ENCODE results near the gene FGD2. TPM values are rescaled to one million over a fixed set of nuclear protein-coding genes. Genes with fewer than 3 reads are reported as not detected.

The FGD2 gene
- total and polyA plus RNA-seq, 9 of the 15 experiments (the other 6 are each of a cell fraction or from before 2014, with no cell fraction given) = 0.09 TPM; not detected in 8

- no TSS peak for BruUV-seq (replicated peaks)
- CTCF ChIA-PET (ENCODE audit: low intra/inter-chr PET ratio) = no interaction called here
- DNase-seq (ENCODE audit: extremely low read depth in 1 of 4, low spot score in 3 of 4) (peak; percentile 42 to 90 (median 84)), FAIRE-seq (no peak), ATAC-seq (peak; percentile 76)
- POLR2A ChIA-PET = interaction anchor here (0.7 to 1.5 kb wide), 3 partner anchors 10 to 97 kb away, joined by 3 read pairs; no protein-coding TSS in a partner anchor
- H3K9me1 ChIP-seq (ENCODE audit: control insufficient read depth, insufficient read depth, low read length) = no peaks in the 10 kb centered on the region
- 59% methylated on average over 35 of the region's 44 CpGs for WGBS (ENCODE audit: insufficient coverage, low coverage, missing lambda C conversion rate)
- H4K20me1 ChIP-seq (replicated peaks; ENCODE audit: control insufficient read depth, insufficient read depth, low read length) = peaks cover 38% of the 10 kb centered on the region
- intact Hi-C loops (cut with micrococcal nuclease) (no loop called here), in situ Hi-C loops (cut with MboI) (no loop called here)
- no peaks in the 10 kb centered on the region for H3K9me3 ChIP-seq (replicated peaks; ENCODE audit: control insufficient read depth, insufficient read depth, low read depth, low read length)
- H3K27me3 ChIP-seq (ENCODE audit: control insufficient read depth in 2 of 2, insufficient read depth in 2 of 2, low read length in 2 of 2) = peaks cover 13 to 47% of the 10 kb centered on the region in 2 experiments; a peak in 4 of 5 replicates
- no peaks in the 10 kb centered on the region for H3K36me3 ChIP-seq (ENCODE audit: control insufficient read depth, insufficient read depth, low read length)
- H3K27ac ChIP-seq (ENCODE audit: extremely low read depth, low read depth, low read length) = no peak overlapping the region
- no peaks in the 10 kb centered on the region for H3K79me2 ChIP-seq (ENCODE audit: control insufficient read depth, insufficient read depth, low read length)
- peaks cover 29 to 57% of the 10 kb centered on the region in 2 experiments; a peak in 4 of 5 replicates for H3K4me1 ChIP-seq (replicated peaks in 1 of 2; ENCODE audit: control insufficient read depth in 2 of 2, insufficient read depth in 2 of 2, low read length in 2 of 2)
- H3K4me2 ChIP-seq (ENCODE audit: insufficient read depth, low read length) = no peak overlapping the region
- no peak overlapping the region for H2AFZ ChIP-seq (ENCODE audit: low read depth, low read length)
- H3K4me3 ChIP-seq = no peak overlapping the region
- peak overlapping the region in 1 of 2 experiments; percentile 39; a peak in 1 of 4 replicates for H3K9ac ChIP-seq (ENCODE audit: insufficient read depth in 1 of 2, low read depth in 2 of 2, low read length in 2 of 2)
- TF ChIP-seq ZBTB33 (CRISPR knock-in tag; IDR thresholded peaks at IDR 0.05) (peak; percentile 94), ZNF282 (CRISPR knock-in tag; IDR thresholded peaks at IDR 0.05) (peak; percentile 60; the same call in 1 of the 2 replicates), MLX (CRISPR knock-in tag; conservative IDR thresholded peaks at IDR 0.05) (0 out of 4 replicates have a peak, but pooled peaks of 1 of the 2 experiments have one; percentile 22), STAG1 (CRISPR knock-in tag; IDR thresholded peaks at IDR 0.05; ENCODE audit: borderline replicate concordance) (0 out of 2 replicates have a peak, but pooled peaks have one; percentile 8), NFXL1 (CRISPR knock-in tag; IDR thresholded peaks at IDR 0.05) (no peak), RAD51 (IDR thresholded peaks at IDR 0.05; ENCODE audit: borderline replicate concordance, low read depth) (no peak; the same call in 1 of the 2 replicates), BRCA1 (IDR thresholded peaks at IDR 0.05) (no peak), BRCA1 (CRISPR knock-in tag; IDR thresholded peaks at IDR 0.05) (0 out of 2 replicates have a peak, but pooled peaks have one; percentile 74), ZNF639 (CRISPR knock-in tag; conservative IDR thresholded peaks at IDR 0.05 in 1 of 2, IDR thresholded peaks at IDR 0.05 in 1 of 2) (no peak), MEIS2 (IDR thresholded peaks at IDR 0.05; ENCODE audit: partially characterized antibody) (no peak), BHLHE40 (IDR thresholded peaks at IDR 0.05; ENCODE audit: low read length) (peak; percentile 42; the same call in 1 of the 2 replicates), USF1 (CRISPR knock-in tag; IDR thresholded peaks at IDR 0.05) (peak; percentile 48; the same call in 1 of the 2 replicates), HMGN3 (IDR thresholded peaks at IDR 0.05; ENCODE audit: borderline replicate concordance, extremely low read depth, insufficient read length, low read depth, low read length) (peak; percentile 58), CCNT2 (IDR thresholded peaks at IDR 0.05; ENCODE audit: borderline replicate concordance, extremely low read depth, insufficient read length, low read depth, low read length) (peak; percentile 41), CBFA2T2 (conservative IDR thresholded peaks at IDR 0.05) (0 out of 2 replicates have a peak, but pooled peaks have one; percentile 14)
Observed at GRCh38 chr6:36958775-36959554, 46.5 kb upstream of the FGD2 start.
